SU-DHL-6 (cell line): ENCODE results near the gene TRIM24.

Source experiments
- CTCF ChIP-seq: fragments of 200-600 bp; sonication (generic); IDR thresholded peaks from one replicate; pipeline ENCODE4 v1.5.1; 2017; ENCODE audit warnings: antibody characterized with exemption, mild to moderate bottlenecking, low read length, moderate library complexity; ENCODE audit not compliant: insufficient read depth, poor library complexity, severe bottlenecking
- EZH2phosphoT487 ChIP-seq: fragments of 200-600 bp; sonication (generic), shearing (Covaris generic); conservative IDR thresholded peaks from 2 replicates; pipeline ENCODE4 v1.6.1; 2018; ENCODE audit warnings: mild to moderate bottlenecking, antibody characterized with exemption, low read length, moderate library complexity, mixed read lengths

GRCh38 chr7:138525757-138526156, 65.7 kb downstream of the TRIM24 start:
- TF ChIP-seq CTCF (no peak), EZH2phosphoT487 (no peak)
